LNCAP (cell line): ENCODE data around the gene WDR75.

Experiments
- TF ChIP-seq, protein P1 (sequence below): fragments of 450-650 bp; IDR thresholded peaks from 2 replicates; pipeline ENCODE4 v1.5.1; 2017; ENCODE audit warnings: mild to moderate bottlenecking

The WDR75 gene

DNA sequence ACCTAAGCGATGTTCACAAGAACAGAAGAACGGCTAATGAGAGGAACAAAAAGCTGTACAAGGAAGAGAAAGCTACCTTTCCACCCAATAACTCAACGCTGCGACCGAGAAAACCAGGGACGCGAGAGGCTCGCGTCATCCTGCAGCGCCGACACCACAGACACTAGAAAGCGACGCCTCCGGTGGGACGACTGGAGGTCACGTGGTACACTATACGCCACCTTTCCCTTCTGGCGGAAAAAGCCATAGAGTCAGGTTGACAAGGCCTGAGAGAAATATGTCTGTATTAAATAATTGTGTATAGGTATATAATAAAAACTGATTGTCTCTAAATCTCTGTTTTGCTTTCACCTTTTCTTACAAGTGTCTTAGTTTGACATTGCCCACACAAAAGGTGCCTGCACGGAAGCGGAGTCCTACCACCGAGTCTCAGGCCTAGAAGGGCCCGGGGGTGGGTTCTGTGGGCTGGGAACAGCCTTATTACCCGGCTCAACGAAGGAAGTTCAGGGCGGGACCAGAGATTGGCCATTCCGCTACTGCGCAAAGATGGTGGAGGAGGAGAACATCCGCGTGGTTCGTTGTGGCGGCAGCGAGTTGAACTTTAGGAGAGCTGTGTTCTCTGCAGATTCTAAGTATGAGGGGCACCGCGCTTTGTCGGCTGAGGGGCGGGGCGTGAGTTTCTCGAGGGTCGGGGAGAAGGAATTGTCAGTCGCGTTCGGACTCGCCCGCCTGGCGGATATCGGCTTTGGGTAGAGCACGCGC, at the start of gene WDR75:
WDR75 (plus strand) TSS at position 528 of the 762 bp plus-strand sequence; CDS start at position 547, 19 bp downstream.
- TF ChIP-seq, protein P1, sequence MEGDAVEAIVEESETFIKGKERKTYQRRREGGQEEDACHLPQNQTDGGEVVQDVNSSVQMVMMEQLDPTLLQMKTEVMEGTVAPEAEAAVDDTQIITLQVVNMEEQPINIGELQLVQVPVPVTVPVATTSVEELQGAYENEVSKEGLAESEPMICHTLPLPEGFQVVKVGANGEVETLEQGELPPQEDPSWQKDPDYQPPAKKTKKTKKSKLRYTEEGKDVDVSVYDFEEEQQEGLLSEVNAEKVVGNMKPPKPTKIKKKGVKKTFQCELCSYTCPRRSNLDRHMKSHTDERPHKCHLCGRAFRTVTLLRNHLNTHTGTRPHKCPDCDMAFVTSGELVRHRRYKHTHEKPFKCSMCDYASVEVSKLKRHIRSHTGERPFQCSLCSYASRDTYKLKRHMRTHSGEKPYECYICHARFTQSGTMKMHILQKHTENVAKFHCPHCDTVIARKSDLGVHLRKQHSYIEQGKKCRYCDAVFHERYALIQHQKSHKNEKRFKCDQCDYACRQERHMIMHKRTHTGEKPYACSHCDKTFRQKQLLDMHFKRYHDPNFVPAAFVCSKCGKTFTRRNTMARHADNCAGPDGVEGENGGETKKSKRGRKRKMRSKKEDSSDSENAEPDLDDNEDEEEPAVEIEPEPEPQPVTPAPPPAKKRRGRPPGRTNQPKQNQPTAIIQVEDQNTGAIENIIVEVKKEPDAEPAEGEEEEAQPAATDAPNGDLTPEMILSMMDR: no peak

- TF ChIP-seq, protein P1: no peak
These were observed 47.7 kb upstream of the WDR75 start for GRCh38 chr2:189393440-189394111.

DNA sequence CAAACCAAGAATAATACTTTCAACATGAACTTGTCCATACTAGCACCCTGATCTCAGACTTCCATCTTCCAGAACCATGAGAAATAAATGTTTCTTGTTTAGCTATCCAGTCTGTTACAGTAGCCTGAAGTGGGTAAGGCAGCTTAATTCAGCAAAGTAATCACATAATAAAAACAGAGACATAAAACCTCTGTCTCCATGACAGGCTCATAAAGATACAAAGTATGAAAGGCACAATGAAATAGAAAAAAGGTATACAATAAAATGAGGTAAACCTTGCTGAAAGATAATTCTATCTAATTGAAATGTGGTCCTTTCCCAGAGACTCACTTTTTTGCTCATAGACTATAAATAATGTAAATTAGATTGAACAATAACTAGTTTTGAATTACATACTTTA, 46.7 kb upstream of the WDR75 start:
- TF ChIP-seq, protein P1: no peak

DNA sequence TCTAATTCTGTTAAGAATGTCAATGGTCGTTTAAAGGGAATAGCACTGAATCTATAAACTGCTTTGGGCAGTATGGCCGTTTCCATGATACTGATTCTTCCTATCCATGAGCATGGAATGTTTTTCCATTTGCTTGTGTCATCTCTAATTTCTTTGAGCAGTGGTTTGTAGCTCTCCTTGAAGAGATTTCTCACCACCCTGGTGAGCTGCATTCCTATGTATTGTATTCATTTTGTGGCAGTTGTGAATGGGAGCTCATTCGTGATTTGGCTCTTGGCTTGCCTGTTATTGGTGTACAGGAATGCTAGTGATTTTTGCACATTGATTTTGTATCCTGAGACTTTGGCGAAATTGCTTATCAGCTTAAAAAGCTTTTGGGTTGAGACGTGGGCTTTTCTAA, 38.3 kb upstream of the WDR75 start:
- TF ChIP-seq, protein P1: no peak

DNA sequence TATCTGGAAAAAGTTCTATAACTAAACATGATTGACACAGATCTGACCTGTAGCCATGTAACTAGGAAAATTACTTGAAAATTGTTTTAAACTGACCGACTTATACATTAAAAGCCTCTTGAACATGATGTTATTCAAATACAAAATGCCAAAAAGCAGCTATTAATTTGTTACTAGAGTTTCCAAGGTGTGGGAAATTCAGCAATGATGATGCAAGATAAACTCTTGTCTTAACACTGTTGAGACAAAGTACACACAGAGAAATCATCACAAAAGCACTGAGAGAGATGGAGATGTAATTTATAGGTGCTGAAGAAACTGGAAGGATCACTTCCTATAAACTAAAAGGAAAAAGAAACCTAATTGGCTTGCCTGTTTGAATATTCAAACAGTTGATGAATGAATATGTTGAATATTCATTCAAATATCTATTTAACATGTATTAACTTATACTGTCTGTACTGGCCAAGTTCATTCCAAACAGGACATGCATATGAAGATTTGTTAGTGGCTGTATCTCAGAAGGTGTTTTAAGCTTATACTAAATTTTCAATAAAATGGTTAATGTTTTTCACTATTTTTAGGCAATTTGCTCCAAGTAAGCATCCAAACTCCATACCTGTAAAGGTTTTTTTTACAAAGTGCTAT, 34.6 kb upstream of the WDR75 start:
- TF ChIP-seq, protein P1: no peak

DNA sequence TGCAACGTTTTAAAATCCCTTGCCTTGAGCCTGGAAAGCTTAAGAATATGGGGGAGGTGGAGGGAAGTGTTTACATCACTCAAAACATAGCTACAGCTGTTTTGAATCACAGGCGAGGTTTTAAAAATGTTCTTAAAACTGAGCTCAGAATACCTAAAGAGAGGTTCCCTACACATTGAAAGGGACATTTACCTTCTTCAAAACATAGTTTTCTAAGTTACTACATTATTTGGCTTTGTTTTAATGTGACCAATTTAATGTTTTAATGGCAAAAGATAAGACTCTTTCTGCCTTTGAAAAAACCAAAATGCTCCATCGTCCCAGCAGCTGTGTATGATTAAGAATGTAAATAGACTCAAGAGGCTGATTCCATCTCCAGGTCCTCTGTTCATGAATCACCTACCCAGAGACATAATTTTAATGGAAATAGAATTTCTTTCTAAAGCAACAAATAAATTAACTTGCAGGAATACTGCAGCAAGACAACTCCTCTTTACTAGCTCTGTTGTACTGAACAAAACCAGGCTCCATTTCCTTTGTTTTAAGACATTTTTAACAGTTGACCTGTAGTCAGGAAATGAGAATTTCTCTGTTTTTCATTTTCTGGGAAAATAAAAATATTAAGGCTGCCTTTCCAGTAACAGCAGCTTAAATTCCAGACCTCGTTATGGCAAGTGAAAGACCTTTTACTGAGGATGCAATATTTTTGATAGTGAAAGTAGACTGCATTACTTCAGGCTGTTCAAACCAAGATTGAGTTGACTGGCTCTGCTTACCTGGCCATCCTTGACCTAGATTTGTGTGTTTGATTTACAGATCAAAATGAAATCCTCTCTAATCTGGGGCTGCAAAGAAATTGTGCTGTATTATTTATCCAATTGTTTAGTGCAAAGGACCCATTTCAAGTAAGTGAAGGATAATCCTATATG, 33.7 kb upstream of the WDR75 start:
- TF ChIP-seq, protein P1: no peak

DNA sequence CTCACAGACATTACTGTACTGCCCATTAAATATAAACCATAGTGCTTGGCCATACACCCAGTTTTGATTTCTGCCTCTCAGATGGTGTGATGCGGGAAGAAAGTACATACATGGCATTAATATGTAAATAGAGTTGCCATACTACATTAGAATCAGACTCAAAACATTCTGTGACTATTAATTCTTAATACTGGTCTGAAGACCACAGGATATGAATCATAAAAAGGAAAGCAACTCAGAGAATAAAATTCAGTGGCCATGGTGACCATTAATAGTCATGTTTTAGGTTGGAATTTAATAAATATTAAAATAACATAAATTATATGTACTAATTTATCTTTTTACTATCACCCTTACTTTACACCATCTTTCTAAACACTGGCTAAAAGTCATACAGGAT, 33.0 kb upstream of the WDR75 start:
- TF ChIP-seq, protein P1: no peak
